ENCODE measurements around the gene MAB21L4.

MAB21L4 gene

DNA sequence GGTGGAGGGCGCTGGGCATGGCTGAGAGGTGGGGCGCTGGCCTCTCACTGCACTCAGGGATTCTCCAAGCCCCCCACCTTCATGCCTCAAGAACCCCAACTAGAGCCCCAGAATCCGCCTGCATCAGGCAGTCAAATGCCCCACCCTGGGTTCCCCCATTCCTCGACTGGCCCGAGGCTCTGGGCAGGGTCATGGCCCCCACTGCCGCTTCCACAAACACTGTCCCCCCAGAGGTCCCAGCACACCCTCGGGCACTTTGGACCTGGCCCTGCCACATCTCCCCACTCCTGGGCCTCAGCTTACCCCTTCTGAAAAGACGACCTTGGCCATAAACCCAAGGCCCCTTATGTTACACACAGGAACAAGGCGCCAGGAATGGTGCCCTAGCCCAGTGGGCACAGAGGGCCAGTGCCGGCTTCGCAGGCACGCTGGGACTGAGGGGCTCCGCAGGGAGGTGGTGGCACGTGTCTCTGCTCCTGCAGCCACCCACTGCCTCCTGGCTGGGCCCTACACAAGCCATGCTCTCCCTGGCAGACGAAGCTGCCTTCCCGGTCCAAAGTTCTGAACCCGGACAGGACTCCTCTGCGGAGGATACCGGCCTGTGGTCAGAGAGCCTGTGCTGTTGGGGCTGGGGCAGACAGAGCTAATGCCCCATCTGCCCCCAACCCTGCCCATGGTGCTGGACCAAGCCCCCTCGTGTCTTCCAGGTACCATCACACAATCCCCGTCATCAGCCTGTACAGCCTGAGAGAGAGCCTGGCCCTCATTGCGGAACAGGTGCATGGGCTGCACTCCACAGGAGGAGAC, 20.5 kb downstream of the MAB21L4 start:
- DNase-seq: no peak

DNA sequence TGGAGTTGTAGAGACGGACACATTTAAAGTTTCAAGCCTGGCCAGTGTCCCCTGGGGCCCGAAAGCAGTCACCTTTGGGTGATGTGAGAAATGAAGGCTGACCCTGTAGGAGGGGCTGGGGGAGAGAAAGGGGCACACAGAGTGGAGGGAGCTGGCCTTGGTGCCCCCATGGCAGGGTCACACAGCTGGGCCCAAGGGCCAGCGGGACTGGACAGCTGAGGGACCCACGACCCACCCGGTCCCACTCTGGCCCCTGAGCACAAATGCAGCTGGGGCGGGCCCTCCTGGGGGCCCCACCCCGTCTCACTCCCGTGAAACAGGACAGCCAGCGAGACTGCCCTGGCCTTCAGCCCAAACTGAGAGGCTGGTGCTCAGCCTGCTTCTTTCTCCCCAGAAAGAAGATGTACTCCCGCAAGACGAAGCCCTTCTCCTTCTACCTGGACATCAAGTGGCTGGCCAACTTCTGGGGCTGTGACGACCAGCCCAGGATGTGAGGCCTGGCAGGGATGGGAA, 21.2 kb downstream of the MAB21L4 start:
- DNase-seq: no peak

DNA sequence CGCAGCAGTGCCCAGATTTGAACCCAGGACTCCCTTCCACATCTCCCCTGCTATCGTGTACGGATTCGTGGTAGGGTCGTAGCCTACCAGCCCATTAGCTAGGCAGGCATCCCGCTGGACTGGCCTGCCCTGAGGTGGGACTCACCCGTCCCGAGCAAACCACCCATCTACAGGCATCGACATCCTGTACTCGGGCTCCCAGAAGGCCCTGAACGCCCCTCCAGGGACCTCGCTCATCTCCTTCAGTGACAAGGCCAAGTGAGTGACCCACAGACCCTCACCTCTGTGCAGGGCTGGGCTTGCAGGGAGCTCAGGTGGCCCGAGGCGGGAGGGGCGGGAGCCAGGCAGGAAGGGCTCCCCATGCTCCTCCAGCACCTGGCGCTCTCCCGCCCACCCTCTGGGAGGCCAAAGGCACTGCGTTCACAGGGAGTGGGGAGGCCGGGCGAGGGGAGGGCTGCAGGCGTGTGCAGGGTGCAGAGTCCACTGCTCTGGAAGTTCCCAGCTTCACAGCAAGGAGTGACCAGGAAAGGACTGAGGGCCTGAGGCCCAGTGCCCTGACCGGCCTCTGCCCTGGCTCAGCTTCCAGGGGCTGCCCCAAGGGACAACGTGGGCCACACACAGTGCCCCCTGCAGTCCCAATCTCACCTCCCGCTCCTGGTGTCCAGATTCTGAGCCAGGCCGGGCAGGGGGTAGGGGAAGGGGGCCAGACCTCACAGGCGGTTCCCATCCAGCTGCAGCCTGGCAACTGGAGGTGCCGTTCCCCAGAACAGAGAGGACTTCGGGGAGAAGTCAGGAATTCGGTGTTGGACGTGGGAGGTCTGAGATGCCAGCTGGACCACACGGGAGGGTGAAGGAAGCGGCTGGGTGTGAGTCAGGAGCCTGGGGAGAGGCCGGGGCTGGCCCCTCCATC, 21.9 kb downstream of the MAB21L4 start:
- DNase-seq: no peak

DNA sequence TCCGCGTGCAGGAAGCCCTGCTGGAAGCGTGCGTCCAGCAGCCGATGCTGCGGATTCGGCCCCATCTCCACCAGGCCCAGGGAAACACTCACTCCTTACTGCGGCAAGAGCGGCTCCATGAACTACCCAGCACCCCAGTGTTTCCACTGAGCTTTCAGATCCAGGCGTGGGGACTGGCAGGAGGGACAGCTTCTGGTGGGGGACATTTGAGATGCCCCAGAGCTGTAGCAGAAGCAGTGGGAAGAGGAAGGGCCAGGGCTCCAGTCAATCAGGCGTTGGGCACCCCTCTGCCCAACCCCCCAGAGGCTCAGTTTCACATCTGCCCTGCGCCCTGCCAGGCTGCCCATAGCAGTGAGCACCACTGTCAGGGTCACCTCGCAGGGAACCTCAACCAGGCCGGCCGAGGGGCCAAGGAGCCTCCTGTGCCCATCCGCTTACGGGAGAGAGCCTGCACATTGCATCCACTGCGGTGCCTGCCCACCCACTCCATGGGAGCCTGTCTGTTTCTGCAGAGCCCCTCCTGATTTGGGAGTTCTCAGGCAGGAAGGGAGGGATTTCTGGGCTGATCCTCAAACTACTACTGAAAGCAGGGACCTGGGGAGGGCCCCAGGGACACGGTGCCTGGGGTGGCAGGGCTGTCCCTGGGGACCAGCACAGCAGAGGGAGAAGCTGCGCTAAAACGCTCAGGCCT, 22.7 kb downstream of the MAB21L4 start:
- DNase-seq: no peak

DNA sequence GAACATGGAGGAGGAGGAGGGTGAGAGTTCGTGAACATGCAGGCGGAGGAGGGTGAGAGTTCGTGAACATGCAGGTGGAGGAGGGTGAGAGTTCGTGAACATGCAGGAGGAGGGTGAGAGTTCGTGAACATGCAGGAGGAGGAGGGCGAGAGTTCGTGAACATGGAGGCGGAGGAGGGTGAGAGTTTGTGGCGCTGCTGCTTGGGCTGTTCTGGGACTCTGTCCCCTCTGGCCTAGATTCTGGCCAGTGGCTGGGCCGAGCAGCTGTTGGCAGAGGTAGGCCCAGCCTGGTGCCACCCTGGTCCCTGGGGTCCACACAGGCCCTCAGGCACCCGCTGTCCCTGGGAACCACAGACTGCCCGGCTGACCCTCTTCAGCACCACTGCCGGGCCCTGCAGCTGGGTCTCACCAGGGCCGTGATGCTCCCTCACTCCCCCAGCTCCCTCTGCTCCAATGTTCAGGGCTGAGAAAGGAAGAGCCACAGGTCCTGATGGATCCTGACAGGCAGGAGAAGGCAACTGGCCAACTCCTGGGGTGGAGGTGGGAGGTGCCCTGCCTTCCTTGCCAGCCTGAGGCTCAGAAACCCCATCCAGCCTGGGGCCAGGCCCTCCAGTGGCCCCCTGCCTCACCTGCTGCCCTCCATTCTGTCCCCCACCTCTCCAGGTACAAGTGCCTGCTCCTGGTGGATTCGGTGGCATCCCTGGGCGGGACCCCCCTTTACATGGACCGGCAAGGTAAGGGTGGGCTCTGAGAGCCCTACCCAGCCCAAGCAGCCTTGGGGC, 23.4 kb downstream of the MAB21L4 start:
- no peak for DNase-seq

DNA sequence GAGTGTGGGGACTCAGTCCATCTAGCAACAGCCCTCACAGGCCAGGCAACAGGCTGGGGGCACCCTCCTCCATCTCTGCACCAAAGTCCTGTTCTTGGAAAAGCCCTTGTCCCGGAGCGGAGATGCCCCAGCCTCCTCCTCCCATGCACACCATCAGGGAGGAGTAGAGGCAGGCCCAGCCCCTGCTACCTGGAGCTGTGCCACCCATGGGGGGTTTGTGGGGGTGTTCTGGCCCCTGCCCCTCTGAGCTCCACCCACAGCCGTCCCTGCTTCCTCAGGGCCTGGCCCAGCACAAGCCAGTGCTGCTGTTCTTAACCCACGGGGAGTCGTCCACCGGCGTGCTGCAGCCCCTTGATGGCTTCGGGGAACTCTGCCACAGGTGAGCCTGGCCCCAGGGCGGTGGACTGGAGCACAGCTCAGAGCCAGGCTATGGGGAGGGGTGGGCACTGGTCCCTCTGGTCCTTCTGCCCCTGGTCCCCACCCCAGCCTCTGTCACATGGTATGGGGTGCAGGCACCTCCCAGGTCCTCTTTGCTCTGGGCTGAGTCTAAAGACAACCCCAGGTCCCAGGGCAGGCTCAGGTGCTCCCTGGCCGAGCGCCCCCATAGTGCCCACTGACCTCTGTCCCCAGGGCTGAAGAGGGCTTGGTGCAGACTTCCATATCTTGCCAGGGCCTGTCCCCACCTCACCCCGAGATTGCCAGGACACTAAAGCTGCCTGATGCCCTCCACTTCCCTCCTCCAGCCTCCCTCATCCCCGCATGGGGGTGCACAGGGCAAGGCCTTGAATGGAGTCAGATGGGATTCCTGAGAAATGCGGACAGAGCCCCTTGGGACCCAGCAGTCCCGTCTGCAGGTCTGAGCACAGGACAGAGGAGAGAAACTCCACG, 24.6 kb downstream of the MAB21L4 start:
- DNase-seq: no peak

DNA sequence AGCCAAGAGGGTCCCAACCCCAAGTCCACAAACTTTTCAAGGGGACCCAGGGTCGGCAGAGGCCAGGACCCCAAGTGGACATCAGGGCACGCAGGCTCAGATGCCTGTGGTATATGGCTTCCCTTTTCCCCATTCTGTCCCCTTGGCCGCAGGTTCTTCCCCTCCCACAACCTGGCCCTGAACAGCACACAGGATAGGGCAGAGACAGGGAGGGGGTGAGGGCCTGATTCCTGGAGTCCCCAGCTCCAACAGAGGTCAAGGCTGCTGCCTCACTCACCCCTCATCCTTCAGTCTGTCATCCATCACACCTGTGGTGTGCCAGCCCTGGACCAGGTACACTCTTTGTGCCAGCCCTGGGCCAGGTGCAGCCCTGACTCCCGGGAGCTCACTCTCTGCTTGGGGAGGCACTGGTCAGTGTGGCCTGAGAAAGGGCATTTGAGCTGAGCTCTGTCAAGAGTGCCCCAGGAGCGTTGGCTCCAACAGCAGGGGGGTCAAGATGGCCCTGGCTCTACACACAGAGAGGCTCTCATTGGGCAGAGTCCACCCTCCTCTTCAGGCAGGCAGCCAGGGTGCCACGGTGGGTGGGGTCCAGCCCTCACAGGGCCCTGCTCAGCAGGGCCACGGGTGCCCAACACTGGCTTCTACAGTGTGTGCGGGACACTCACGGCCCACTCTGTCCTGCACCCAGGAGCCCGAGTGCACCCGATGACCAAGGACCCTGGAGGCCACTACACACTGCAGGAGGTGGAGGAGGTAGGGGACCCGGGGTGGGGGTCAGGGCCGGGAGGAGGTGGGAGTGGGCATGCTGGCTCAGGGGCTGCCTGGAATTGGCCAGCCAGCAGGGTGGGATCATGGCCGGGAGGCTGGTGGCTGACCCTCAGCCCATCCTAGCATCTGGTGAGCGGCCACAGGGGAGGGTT, 25.7 kb downstream of the MAB21L4 start:
- no peak for DNase-seq

DNA sequence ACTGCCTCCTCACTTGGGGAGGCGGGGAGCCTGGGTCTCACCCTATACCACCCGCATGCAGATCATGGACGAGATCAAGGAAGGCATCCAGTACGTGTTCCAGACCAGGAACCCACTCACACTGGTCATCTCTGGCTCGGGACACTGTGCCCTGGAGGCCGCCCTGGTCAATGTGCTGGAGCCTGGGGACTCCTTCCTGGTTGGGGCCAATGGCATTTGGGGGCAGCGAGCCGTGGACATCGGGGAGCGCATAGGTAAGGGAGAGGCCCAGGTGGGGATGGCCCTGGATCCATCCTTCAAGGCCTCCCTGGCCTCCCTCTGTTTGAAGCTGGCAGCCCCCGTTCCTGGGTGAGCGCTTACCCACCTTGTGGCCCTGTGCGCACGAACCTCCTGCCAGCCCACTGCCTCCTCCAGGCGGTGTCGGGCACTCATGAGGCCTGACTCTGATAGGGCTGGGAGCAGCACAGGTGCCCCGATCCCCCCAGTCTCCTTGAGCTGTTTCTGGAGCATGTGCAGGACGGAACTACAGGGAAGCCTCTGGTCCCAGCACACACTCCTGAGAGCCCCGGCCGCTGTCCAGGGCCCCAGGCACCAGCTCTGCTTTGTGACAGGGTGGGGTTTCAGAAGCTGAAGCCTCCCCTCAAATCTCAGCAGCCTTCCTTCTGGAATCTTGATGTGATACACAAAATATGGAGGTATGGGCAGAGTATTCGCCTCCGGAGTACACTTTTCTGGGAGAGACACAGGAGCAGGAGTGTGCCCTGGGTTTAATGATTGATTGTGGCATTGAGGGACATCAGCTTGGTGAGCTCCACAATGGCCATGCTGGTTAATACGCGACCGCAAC, 26.6 kb downstream of the MAB21L4 start:
- DNase-seq: no peak

DNA sequence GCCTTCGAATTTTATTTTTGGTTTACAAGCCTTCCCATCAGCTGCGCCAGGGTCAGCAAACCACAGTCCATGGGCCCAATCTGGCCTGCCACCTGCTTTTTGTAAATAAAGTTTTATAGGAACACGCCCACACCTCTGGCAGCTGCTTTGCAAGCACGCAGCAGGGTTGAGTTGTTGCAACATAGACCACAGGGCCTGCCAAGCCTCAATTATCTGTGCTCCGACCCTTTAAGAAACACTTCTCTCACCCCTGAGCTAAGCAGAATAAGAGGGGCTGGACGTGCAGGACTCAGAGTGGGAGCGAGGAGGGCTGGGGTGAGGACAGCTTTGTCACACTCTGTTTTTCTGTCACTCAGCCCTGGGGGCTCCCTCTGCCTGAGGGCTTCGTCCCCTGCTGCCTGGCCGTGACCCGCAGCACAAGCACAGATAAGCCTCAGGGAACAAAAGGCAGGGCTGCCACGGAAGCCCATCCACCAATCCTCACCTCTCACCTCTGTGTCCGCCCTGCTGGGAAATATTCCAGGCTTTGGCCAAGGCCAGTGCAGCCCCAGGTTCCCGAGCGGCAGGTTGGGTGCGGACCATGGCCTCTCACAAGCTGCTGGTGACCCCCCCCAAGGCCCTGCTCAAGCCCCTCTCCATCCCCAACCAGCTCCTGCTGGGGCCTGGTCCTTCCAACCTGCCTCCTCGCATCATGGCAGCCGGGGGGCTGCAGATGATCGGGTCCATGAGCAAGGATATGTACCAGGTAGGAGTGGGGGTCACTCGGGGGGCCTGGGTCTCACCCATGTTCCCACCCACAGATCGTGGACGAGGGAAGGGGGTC, 27.5 kb downstream of the MAB21L4 start, which contains the start of gene AGXT:
Gene AGXT (plus strand): TSS at position 539 of the 823 bp plus-strand sequence. CDS start 42 bp downstream, at position 581.
- no peak for DNase-seq

DNA sequence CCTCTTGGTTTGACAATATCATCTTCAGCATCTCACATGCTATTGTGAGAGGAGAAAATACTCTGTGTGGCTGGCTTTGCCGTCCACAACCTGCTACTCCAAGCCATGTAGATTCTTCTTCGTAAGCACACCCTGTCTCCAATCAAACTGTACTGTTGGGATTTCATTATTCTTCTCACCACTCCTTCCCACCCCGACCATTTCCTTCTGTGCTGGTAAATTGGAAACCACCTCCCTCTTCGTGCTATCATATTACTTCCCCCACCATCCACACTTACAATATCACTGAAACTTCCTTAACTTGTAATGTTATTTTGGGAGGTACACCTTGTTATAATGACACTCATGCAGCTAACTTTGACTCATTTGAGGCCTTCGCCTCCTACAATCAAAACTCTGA, 30.6 kb downstream of the MAB21L4 start:
- no peak for DNase-seq

DNA sequence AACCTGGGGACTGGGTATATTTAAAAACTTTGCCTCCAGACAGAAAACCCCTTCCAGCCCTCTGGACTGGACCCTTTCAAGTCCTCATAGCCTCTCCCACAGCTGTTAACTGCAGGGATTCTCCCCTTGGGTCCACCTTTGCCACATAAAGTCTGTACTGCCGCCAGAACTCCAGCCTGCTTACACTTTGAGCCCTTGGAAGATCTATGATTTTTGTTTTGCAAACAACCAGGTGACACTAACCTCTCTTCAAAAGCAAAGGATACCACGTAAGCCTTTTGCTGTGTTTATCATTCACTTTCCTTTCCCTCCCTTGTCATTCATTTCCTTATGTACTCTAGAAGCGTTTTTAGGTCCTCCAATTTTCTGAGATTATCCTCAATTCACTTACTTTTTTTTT, 31.5 kb downstream of the MAB21L4 start:
- DNase-seq: no peak

DNA sequence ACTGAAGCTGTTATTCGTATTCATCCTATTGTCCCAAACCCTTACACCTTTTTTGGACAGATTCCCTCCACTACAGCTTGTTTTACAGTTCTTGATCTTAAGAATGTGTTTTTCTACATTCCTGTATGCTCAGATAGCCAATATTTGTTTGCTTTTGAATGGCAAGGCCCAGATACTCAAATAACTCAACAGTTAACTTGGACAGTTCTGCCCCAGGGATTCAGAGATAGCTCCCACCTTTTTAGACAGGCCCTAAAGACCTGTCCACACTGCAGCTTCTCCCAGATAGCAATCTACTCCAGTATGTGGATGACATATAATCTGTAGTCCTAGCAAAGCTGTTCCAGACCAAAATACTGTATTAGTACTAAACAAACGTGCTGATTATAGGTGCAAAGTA, 34.4 kb downstream of the MAB21L4 start:
- DNase-seq: no peak

DNA sequence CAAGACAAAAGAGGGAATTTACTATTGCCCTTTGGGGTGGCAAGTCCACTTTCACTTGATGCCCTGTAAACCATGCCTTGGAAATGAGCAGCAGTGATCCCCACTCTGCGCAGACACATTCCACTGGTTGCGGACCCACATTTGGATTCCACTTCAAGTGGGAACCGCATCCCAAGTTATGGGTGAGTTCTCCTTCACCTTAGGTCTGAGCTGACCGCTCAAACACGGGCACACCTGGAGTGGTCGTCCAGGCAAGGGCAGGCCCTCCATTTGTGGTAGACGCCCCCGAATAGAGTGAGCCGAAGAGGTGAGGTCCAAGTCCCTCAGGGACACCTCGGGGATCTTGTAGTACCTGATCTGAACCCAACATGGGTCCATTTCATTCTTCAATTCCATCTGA, 37.1 kb downstream of the MAB21L4 start:
- DNase-seq: no peak

DNA sequence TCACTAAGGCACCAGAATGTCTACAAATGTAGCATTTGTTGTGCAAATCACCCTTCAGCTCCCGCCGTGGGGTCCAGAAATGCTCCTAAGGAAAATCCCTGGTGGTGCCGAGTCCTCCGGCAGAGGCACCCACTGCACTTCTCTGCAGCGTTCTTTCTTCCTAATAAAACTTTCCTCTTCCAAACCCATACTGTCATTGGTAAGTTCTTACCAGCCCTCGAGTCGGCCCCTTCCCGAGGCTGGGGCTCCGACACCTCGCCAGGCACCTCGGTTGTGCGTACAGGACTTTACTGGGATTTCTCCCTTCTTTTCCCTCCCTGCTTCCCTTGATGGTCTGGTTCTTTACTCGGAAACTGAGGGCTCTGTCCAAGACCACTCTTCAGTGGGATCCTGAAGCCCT, 37.6 kb downstream of the MAB21L4 start:
- no peak for DNase-seq

DNA sequence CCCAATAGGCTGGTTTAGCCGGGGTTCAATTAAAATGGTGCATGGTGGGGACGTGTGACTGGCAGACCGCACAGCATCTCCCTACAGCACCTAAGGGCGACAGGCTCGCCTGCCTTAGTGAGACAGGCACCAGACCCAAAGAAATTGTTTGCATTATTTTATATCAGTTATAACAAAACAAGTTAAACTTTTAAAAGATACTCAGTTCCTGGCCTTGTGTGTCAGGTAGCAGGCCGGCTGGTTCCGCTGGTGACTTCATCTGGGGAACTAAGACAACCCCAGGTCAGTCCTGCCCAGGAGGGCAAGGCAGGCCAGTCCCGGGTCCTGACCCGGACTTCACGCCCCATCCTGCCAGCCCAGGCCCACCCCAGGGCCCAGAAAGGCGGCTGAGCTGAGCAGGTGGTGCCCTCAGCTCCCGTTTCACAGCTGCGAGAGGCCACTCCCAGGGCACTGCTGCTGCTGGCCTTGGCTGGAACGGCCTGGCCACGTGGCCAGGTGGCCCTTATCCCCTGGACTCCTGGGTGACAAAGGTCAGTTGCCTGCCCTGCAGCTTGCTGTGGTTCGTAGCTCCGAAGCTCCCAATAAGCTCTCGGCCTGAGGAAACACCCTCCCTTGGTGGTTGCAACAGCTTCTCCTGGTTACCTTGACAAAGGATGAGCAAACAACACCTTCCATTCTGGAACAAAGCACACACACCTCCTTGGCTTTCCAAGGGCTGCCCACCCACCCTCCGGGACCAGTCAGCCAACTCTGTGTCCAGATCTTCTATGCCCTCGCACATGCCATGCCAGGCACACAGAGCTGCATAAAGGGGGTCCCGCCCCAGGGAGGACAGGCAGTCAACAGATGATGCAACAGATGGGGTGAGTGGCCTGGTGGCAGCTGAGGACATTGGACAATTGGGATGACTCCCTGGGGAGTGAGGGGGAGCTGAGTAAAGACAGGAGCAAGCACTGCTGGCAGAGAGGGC, 38.6 kb downstream of the MAB21L4 start:
- no peak for DNase-seq

DNA sequence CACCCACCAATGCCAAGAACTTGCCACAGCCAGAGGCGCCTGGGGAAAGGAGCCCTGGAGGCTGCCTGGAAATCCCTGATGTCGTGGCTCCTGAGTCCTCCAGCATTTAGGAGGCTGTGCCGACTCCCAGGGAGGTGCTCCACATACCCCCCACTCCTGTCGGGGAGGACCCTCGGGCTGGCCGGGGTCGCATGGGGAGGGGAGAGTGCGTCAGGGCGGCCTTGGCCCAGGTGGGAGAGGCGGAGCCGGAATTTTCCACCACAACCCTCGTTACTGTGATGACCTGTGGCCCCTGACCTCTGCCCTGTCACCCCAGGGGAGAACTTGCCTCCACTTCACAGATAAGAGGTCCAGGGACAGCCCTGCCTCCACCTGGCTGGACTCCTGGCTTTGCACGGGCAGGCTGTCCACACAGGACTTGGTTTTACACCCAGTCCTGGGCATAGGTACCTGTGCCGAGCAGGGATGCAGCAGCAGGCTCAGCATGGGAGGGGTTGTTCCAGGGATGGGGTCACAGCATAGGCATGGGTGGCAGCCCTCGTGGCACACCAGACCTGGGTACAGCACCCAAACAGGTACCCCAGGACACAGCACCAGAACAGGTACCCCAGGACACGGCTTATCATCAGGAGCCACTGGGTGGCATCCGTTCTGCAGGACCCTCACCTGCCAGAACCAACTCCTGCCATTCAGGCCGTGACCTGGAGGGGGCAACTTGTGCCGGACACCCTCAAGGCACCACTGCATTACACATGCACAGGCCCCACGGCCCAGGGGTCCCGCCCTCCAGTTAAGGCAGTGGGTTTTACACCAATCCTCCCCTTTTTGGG, 39.6 kb downstream of the MAB21L4 start:
- no peak for DNase-seq
